Endothelial cell of umbilical vein (primary cell): ENCODE results near the gene KLHL36. TPM values are rescaled to one million over a fixed set of nuclear protein-coding genes. Genes with fewer than 3 reads are reported as not detected.

Experiments
- BruUV-seq: library from RNA; stranded (reverse); fragments of 400-500 nt; replicated peaks from 2 replicates; lab custom pipeline; 2021; lab: Mats Ljungman, UMichigan
- CTCF ChIA-PET: fragments of 300-600, 350-600 bp; sonication (Branson Sonifier 250); formaldehyde crosslinking; loops from one replicate; lab custom pipeline; 2021; ENCODE audit warnings: antibody characterized with exemption, inconsistent platforms; lab: Charles Lee
- POLR2A ChIA-PET: fragments of 300-600, 350-600 bp; sonication (Branson Sonifier 250); formaldehyde crosslinking; loops from one replicate; lab custom pipeline; 2021; ENCODE audit warnings: antibody characterized with exemption, inconsistent platforms; lab: Charles Lee
- DNase-seq: peaks from one replicate; pipeline ENCODE4 v3.0.0-alpha.2; 2011; ENCODE audit warnings: low read depth, low spot score
- FAIRE-seq: peaks from 2 replicates; lab custom pipeline; 2011; peaks lifted over from hg19 to GRCh38; lab: Jason Lieb, UNC
- H2AFZ ChIP-seq: 2 replicates; pipeline ENCODE4 v1.6.0; 2012; ENCODE audit warnings: low read depth, low read length, control low read depth, inconsistent platforms
- H3K27ac ChIP-seq: 2 replicates; pipeline ENCODE4 v1.5.1; 2011; ENCODE audit warnings: low read depth, mild to moderate bottlenecking, control low read depth, low read length, moderate library complexity; ENCODE audit not compliant: insufficient read depth
- H3K27me3 ChIP-seq, 2 experiments: 2 replicates each; pipeline versions ENCODE4 v1.6.0 to v1.6.1; 2011; ENCODE audit warnings: low read length in 2 of 2, mixed read lengths in 1 of 2; ENCODE audit not compliant: control insufficient read depth in 2 of 2, insufficient read depth in 2 of 2
- H3K36me3 ChIP-seq, 2 experiments: 2 replicates in 1 of 2; 3 replicates in 1 of 2; pipeline ENCODE4 v1.5.1; 2011; ENCODE audit warnings: low read length in 2 of 2, mild to moderate bottlenecking in 1 of 2, moderate library complexity in 1 of 2; ENCODE audit not compliant: control insufficient read depth in 2 of 2, insufficient read depth in 2 of 2; ENCODE audit errors: extremely low read depth in 1 of 2
- H3K4me1 ChIP-seq: 3 replicates; pipeline ENCODE4 v1.5.1; 2011; ENCODE audit warnings: mild to moderate bottlenecking, low read length; ENCODE audit not compliant: control insufficient read depth, insufficient read depth; ENCODE audit errors: extremely low read depth
- H3K4me2 ChIP-seq: 2 replicates; pipeline ENCODE4 v1.6.1; 2011; ENCODE audit warnings: low read length, control low read depth, mixed read lengths; ENCODE audit not compliant: insufficient read depth
- H3K4me3 ChIP-seq, 3 experiments: fragments of 200-600 bp in 1 of 3; sonication (generic), shearing (Covaris generic) in 1 of 3; replicated peaks in 1 of 3; 2 replicates each; pipeline ENCODE4 v1.5.1; 2011 to 2016; ENCODE audit warnings: control low read depth in 3 of 3, low read length in 3 of 3, mild to moderate bottlenecking in 2 of 3, inconsistent platforms in 1 of 3, low read depth in 1 of 3, moderate library complexity in 1 of 3; ENCODE audit not compliant: insufficient read depth in 1 of 3
- H3K79me2 ChIP-seq: 2 replicates; pipeline ENCODE4 v1.6.0; 2012; ENCODE audit warnings: low read length, inconsistent platforms; ENCODE audit not compliant: control insufficient read depth, insufficient read depth
- H3K9ac ChIP-seq: replicated peaks from 2 replicates; pipeline ENCODE3; 2011; ENCODE audit warnings: low read length, control low read depth; ENCODE audit not compliant: insufficient read depth; ENCODE audit errors: extremely low read depth
- H3K9me1 ChIP-seq: replicated peaks from 3 replicates; pipeline ENCODE4 v1.6.0; 2011; ENCODE audit warnings: mild to moderate bottlenecking, low read length; ENCODE audit not compliant: control insufficient read depth, insufficient read depth; ENCODE audit errors: extremely low read depth
- H3K9me3 ChIP-seq: replicated peaks from 2 replicates; pipeline ENCODE4 v1.5.1; 2012; ENCODE audit warnings: low read length, inconsistent platforms; ENCODE audit not compliant: control insufficient read depth, insufficient read depth
- H4K20me1 ChIP-seq: replicated peaks from 2 replicates; pipeline ENCODE3; 2011; ENCODE audit warnings: mild to moderate bottlenecking, low read length; ENCODE audit not compliant: control insufficient read depth, insufficient read depth; ENCODE audit errors: extremely low read depth
- EZH2 ChIP-seq: IDR thresholded peaks from 2 replicates; pipeline ENCODE4 v1.6.1; 2012; ENCODE audit warnings: borderline replicate concordance, low read depth, mild to moderate bottlenecking, moderate library complexity, low read length, inconsistent platforms; ENCODE audit not compliant: severe bottlenecking
- FOS ChIP-seq: IDR thresholded peaks from 2 replicates; pipeline ENCODE4 v1.6.1; 2011; ENCODE audit warnings: mild to moderate bottlenecking, low read length, moderate library complexity, borderline replicate concordance; ENCODE audit not compliant: insufficient read depth
- GATA2 ChIP-seq: IDR thresholded peaks from 2 replicates; pipeline ENCODE4 v1.7.0; 2011; ENCODE audit warnings: low read depth, mild to moderate bottlenecking, moderate library complexity, mixed read lengths, low read length; ENCODE audit not compliant: insufficient read length, insufficient read depth
- JUN ChIP-seq: IDR thresholded peaks from 2 replicates; pipeline ENCODE4 v1.6.1; 2011; ENCODE audit warnings: borderline replicate concordance, low read depth; ENCODE audit not compliant: insufficient read length, insufficient read depth
- MYC ChIP-seq: IDR thresholded peaks from one replicate; pipeline ENCODE4 v1.6.1; 2011; ENCODE audit warnings: mild to moderate bottlenecking, low read depth, low read length
- POLR2A ChIP-seq: IDR thresholded peaks from 2 replicates; pipeline ENCODE4 v1.6.1; 2012; ENCODE audit warnings: low read depth, mild to moderate bottlenecking, control low read depth, low read length
- POLR2AphosphoS5 ChIP-seq: IDR thresholded peaks from 2 replicates; pipeline ENCODE4 v1.6.1; 2012; ENCODE audit warnings: low read depth, mild to moderate bottlenecking, control low read depth, low read length, moderate library complexity; ENCODE audit not compliant: insufficient read depth
- dilution Hi-C: fragments of 300-500 bp; cut with MboI; formaldehyde crosslinking; loops from one replicate; pipeline ENCODE4 v1.15.0; 2019; ENCODE audit warnings: low sequenced_read_pairs; ENCODE audit not compliant: extremely low pct_ligation_motif_present
- intact Hi-C: fragments of 100-400 bp; cut with micrococcal nuclease; formaldehyde crosslinking; loops from one replicate; pipeline ENCODE4 v1.10.0; 2022
- polyA plus RNA-seq, 4 experiments: library from polyadenylated mRNA; depleted of rRNA in 3 of 4; stranded (reverse) in 3 of 4; unstranded in 1 of 4; fragments of >200 nt; gene quantifications; 2 replicates each; pipeline versions ENCODE4 v1.2.1 to v1.2.3, GENCODE V29; 2011 to 2012; ENCODE audit warnings: missing spikeins in 1 of 4
- total RNA-seq: library from RNA; stranded (reverse); gene quantifications from 2 replicates; pipeline ENCODE4 v1.2.3, GENCODE V29; 2021
- TF ChIP-seq, protein P1 (sequence below): IDR thresholded peaks from 2 replicates; pipeline ENCODE4 v1.6.1; 2011; ENCODE audit not compliant: insufficient read depth, insufficient read length
- TF ChIP-seq, protein P2 (sequence below), 2 donors: IDR thresholded peaks; 1 replicate in 1 of 2; 2 replicates in 1 of 2; pipeline ENCODE4 v1.5.1; 2011; ENCODE audit warnings: low read length in 2 of 2, mild to moderate bottlenecking in 2 of 2, moderate library complexity in 2 of 2, control low read depth in 1 of 2, inconsistent platforms in 1 of 2, low read depth in 1 of 2; ENCODE audit not compliant: insufficient read depth in 1 of 2; ENCODE audit errors: extremely low read depth in 1 of 2

The KLHL36 gene
- total and polyA plus RNA-seq, 2 donors (not counting 3 experiments of a cell fraction or from before 2014, with no cell fraction given): 31.3 to 38.8 TPM

DNA sequence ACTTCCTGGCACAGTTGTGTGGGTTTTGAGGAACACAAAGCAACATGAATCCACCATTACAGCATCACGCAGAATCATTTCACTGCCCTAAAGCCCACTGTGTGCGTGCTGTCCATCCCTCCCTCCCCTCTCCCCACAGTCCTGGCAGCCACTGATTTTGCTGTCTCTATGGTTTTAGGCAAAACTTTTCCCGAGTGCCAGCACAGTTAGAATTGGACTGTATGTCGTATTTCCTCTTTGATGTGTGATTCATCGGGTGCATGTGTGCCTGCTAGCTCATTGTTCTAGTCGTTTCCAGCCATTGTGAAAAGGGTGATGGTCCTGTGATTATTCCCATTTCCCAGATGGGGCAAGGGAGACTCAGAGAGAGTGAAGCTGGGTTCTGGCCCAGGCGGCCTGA is 12.7 kb downstream of the KLHL36 start:
- H3K4me1 ChIP-seq: peaks cover 6% of the 10 kb centered on the region
- H2AFZ ChIP-seq: no peak overlapping the region
- POLR2A ChIA-PET: interaction anchor here (1.4 kb wide), 1 partner anchor 13 kb away, joined by 3 read pairs; no protein-coding TSS in a partner anchor
- H3K9ac ChIP-seq: peak overlapping the region; percentile 1
- dilution Hi-C loops (no loop called here), intact Hi-C loops (no loop called here)
- H3K36me3 ChIP-seq: peaks cover 7 to 54% of the 10 kb centered on the region in 2 experiments
- H3K4me3 ChIP-seq: no peak overlapping the region
- H4K20me1 ChIP-seq: no peaks in the 10 kb centered on the region
- no peak overlapping the region for H3K4me2 ChIP-seq
- no peaks in the 10 kb centered on the region for H3K9me1 ChIP-seq
- TF ChIP-seq, protein P1, sequence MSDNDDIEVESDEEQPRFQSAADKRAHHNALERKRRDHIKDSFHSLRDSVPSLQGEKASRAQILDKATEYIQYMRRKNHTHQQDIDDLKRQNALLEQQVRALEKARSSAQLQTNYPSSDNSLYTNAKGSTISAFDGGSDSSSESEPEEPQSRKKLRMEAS: no peak
- TF ChIP-seq JUN (peak; percentile 66), FOS (peak; percentile 53)
- no peaks in the 10 kb centered on the region for H3K9me3 ChIP-seq
- BruUV-seq: no TSS peak
- DNase-seq: peak; percentile 68
- FAIRE-seq: peak; percentile 82
- peak overlapping the region; percentile 41 for H3K27ac ChIP-seq
- CTCF ChIA-PET: interaction anchor here (0.6 to 6.9 kb wide), 7 partner anchors 12 to 310 kb away, joined by 3 to 66 read pairs (median 4); no protein-coding TSS in a partner anchor
- no peaks in the 10 kb centered on the region for H3K79me2 ChIP-seq
- no peaks in the 10 kb centered on the region for H3K27me3 ChIP-seq

DNA sequence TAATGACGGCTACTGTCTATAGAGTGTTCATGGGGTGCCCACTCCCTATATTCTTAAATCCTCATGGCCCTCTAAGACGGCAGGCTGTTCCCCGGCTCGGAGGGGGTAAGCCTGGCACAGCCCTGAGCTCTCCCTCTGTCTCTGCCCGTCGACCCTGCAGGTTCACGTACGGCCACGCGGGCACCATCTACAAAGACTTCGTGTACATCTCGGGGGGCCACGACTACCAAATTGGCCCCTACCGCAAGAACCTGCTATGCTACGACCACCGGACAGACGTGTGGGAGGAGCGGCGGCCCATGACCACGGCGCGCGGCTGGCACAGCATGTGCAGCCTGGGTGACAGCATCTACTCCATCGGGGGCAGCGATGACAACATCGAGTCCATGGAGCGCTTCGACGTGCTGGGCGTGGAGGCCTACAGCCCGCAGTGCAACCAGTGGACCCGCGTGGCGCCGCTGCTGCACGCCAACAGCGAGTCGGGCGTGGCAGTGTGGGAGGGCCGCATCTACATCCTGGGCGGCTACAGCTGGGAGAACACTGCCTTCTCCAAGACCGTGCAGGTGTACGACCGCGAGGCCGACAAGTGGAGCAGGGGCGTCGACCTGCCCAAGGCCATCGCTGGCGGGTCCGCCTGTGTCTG is 13.2 kb downstream of the KLHL36 start:
- BruUV-seq: no TSS peak
- dilution Hi-C loops: no loop called here
- H3K9me1 ChIP-seq: no peaks in the 10 kb centered on the region

More for the DNA sequence above, 13.2 kb downstream of the KLHL36 start:
- Histone ChIP-seq H3K36me3 (peaks cover 7 to 53% of the 10 kb centered on the region in 2 experiments), H3K9me3 (no peaks in the 10 kb centered on the region), H3K27ac (peak overlapping the region; percentile 41), H3K79me2 (no peaks in the 10 kb centered on the region), H3K4me3 (no peak overlapping the region), H3K4me1 (peaks cover 6% of the 10 kb centered on the region), H2AFZ (no peak overlapping the region), H3K4me2 (no peak overlapping the region), H3K9ac (no peak overlapping the region), H3K27me3 (no peaks in the 10 kb centered on the region), H4K20me1 (no peaks in the 10 kb centered on the region)
- ChIA-PET CTCF (interaction anchor here (0.9 to 6.9 kb wide), 5 partner anchors 11 to 150 kb away, joined by 3 to 66 read pairs (median 7); no protein-coding TSS in a partner anchor), POLR2A (interaction anchor here (1.4 kb wide), 1 partner anchor 14 kb away, joined by 3 read pairs; no protein-coding TSS in a partner anchor)
- DNase-seq (no peak), FAIRE-seq (no peak)
- no peak for TF ChIP-seq POLR2AphosphoS5
- TF ChIP-seq, protein P1: no peak
- no peak for TF ChIP-seq POLR2A
- TF ChIP-seq, protein P2, sequence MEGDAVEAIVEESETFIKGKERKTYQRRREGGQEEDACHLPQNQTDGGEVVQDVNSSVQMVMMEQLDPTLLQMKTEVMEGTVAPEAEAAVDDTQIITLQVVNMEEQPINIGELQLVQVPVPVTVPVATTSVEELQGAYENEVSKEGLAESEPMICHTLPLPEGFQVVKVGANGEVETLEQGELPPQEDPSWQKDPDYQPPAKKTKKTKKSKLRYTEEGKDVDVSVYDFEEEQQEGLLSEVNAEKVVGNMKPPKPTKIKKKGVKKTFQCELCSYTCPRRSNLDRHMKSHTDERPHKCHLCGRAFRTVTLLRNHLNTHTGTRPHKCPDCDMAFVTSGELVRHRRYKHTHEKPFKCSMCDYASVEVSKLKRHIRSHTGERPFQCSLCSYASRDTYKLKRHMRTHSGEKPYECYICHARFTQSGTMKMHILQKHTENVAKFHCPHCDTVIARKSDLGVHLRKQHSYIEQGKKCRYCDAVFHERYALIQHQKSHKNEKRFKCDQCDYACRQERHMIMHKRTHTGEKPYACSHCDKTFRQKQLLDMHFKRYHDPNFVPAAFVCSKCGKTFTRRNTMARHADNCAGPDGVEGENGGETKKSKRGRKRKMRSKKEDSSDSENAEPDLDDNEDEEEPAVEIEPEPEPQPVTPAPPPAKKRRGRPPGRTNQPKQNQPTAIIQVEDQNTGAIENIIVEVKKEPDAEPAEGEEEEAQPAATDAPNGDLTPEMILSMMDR (IDR thresholded peaks at IDR 0.05; ENCODE audit: extremely low read depth in 1 of 2, insufficient read depth in 1 of 2, low read depth in 1 of 2, low read length in 2 of 2): no peak
- TF ChIP-seq GATA2: no peak
- no peak for TF ChIP-seq MYC
- TF ChIP-seq EZH2: no peak
- no peak for TF ChIP-seq JUN
- TF ChIP-seq FOS: no peak
- intact Hi-C loops: no loop called here
